IPS-NIHi7 (cell line): Measurements from ENCODE around the gene PRSS36.
"Not testable (repeated sequence)": the region's sequence is repeated elsewhere in the genome, so short reads cannot be mapped to it uniquely, and the experiment has no call there.

ENCODE experiments used
- DNase-seq: peaks from one replicate; pipeline ENCODE4 v3.0.0; 2012; ENCODE audit warnings: mixed read lengths; ENCODE audit errors: extremely low spot score

PRSS36 gene

GRCh38 chr16:31149894-31150890 lies at the start of gene PRSS36:
Gene PRSS36 (minus strand): TSS chr16:31150066. CDS start chr16:31150035, 31 bp downstream.
- no peak for DNase-seq

DNA sequence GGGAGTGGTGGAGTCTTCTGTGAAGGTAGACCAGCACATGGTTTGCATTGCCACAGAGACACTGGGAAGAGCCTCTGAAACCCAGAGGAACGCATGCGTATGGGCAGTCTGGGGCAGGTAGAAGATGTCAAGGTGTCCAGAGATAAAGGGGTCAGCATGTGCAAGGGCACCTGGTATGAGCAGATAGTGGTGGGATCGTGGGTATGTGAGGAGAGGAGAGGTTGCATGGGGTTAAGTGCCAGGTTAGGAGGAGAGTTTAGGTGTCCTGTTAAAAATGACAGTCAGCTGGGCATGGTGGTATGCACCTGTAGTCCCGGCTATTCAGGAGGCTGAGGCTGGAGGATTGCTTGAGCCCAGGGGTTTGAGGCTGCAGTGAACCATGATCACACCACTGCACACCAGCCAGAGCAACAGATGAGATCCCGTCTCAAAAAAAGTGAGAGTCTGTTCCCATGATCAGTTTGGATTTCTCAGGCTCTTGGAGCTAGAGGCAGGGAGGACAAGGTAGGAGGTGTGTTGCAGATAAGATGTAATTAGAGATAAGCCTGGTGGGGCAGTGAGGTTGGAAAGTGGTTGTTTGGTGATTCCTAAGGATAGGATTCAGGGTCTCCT lies 49.7 kb upstream of the PRSS36 start:
- no peak for DNase-seq

DNA sequence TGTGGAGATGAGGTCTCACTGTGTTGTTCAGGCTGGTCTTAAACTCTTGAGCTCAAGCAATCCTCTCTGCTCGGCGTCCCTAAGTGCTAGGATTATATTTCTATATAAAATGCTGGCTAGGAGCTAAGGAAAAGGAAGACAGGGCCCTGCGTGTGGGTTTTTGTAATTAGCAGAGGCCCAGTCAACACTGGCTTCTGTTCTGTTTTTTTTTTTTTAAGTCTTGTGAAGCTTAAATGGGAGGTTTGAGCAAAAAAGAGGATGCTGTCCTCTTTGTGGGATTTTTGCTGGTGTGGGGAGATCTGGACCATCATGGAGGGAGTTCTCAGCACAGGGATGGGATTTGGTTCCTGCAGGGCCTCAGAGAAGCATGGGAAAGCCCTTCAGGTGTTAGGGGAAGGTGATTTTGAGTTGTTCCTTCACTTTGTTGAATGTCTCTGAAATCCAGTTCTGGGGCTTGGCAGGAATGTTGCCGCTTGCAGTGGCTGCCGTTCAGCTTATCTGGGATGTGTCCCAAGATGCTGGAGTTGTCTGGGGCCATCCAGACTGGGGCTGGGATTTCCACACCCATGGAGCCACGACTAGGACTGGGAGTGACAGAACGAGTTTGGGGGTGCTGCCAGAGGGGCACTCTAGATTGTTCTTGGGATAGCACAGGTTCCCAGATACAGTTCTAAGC lies 48.5 kb upstream of the PRSS36 start:
- DNase-seq, result no peak

- no peak for DNase-seq
These were observed 46.6 kb upstream of the PRSS36 start for GRCh38 chr16:31196324-31197088.

- DNase-seq, result not testable (repeated sequence)
These were observed 46.0 kb upstream of the PRSS36 start for GRCh38 chr16:31195861-31196260.

GRCh38 chr16:31194898-31195297 lies 45.0 kb upstream of the PRSS36 start:
- DNase-seq, result no peak

DNA sequence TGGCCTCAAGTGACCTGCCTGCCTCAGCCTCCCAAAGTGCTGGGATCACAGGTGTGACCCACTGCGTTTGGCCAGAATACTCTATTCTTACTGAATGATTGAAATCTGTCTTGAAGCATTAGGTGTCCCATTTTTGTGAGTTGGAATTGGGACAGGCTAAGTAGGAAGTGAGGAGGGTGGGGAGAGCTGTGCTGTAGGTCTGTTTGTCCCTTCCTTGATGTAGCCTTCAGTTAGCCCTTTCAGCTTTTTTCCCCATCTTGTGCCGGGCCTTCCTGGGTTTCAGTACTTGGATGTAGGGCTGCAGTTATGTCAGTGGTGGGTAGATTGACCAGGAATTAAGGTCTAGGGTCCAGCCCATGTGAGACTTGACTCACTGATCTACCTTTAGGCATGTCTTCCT lies 44.0 kb upstream of the PRSS36 start:
- DNase-seq, result no peak

GRCh38 chr16:31192856-31193642 lies 43.2 kb upstream of the PRSS36 start:
- DNase-seq, result no peak

GRCh38 chr16:31191697-31192428 lies 42.0 kb upstream of the PRSS36 start:
- DNase-seq, result no peak

- DNase-seq, result no peak
These were observed 41.1 kb upstream of the PRSS36 start for GRCh38 chr16:31190818-31191444.

DNA sequence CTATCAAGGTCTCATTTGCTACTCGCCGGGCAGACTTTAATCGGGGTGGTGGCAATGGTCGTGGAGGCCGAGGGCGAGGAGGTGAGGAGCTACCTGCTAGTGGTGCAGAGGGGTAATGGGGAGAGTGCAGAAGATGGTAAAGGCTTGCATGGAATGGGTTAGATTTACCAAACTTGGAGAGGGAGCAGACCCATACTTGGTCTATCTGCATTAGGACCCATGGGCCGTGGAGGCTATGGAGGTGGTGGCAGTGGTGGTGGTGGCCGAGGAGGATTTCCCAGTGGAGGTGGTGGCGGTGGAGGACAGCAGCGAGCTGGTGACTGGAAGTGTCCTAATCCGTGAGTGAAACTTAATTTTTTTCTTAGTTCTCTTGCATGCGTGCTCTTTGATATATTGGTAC lies 40.2 kb upstream of the PRSS36 start:
- no peak for DNase-seq

- no peak for DNase-seq
These were observed 39.5 kb upstream of the PRSS36 start for GRCh38 chr16:31189412-31189778.

DNA sequence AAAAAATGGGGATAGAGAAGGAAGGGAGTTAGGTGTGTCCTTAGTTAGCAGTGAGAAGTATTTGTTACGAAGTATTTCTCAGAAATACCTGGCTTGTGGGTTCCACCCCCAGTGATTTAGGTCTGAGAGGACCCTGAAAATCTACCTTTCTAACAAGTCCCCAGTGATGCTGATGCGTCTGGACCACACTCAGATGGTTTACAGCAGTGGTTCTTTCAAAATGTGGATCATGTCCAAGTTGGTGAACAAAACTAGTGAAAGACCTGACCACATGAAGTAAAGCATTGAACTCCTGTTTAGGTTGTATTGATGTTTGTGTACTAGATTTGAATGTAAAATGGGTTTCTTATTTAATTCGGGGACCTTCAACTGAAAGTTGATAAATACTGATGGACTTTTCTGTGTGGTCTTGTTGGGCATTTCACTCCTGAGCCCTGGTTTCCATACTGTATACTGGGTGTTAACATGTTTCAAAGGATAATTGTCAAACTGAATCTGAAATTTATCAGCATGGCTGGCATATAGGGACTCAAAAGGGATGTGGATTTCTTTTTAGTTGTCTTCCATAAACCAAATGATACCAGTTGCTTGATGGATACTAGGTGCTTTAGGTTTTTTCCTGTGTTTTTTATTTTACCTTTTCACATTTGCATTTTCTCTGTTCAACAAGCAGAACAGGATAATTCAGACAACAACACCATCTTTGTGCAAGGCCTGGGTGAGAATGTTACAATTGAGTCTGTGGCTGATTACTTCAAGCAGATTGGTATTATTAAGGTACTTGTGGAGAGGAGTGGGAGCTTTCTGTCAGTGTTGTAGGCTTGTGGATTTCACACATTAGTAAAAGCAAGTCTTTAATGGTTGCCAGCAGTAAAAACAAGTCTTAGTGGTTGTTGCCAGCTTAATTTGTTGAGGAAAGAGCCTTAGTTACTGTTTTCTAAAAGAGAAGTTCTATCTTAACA lies 38.9 kb upstream of the PRSS36 start:
- DNase-seq, result no peak

DNA sequence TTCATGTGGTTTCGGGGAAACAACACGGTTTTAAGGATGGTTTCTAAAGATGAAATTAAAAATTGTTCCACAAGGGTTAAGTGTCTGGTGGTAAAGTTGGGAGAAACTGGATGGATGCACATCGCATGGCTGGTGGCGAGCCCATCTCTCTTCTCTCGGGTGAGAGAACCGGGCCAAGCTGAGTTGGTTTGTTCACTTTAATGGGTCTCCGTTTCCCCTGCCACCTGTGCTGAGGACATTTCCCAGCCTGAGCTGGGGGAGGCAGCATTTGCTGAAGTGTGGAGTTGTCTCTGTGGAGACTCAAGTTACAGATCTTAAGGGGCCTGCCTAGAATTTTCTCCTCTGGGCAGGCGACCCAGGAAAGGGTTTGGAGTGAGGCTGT lies 37.9 kb upstream of the PRSS36 start:
- no peak for DNase-seq

GRCh38 chr16:31186930-31187807 lies 37.3 kb upstream of the PRSS36 start:
- no peak for DNase-seq

GRCh38 chr16:31186176-31186575 lies 36.3 kb upstream of the PRSS36 start:
- DNase-seq, result no peak

- no peak for DNase-seq
These were observed 35.5 kb upstream of the PRSS36 start for GRCh38 chr16:31185339-31185738.

DNA sequence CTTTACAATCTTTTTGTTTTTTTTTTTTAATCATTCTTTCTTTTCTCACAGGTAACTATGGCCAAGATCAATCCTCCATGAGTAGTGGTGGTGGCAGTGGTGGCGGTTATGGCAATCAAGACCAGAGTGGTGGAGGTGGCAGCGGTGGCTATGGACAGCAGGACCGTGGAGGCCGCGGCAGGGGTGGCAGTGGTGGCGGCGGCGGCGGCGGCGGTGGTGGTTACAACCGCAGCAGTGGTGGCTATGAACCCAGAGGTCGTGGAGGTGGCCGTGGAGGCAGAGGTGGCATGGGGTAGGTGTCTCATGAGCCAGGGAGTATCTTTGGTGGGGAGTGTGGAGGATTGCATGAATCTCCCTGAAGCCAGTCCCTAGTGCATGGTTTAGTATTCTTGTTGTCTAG lies 35.0 kb upstream of the PRSS36 start:
- no peak for DNase-seq
